Renal pelvis (tissue), 12 donors: ENCODE data around the gene IRGC. TPM values are rescaled to one million over a fixed set of nuclear protein-coding genes. Genes with fewer than 3 reads are reported as not detected.
"Not testable (repeated sequence)": the region's sequence is repeated elsewhere in the genome, so short reads cannot be mapped to it uniquely, and the experiment has no call there.

Source experiments
- DNase-seq: peaks from one replicate; pipeline ENCODE4 v3.0.0-alpha.2; 2013
- long read RNA-seq, 16 experiments: transcript quantifications; one replicate each; lab custom pipeline, GENCODE V29; 2026
- polyA plus RNA-seq, 3 donors: library from polyadenylated mRNA; unstranded; fragments of 120-200 nt; gene quantifications; one replicate each; pipeline ENCODE4 v1.2.1, GENCODE V29; 2013; ENCODE audit not compliant: insufficient read length in 3 of 3

Gene IRGC
- not detected for polyA plus RNA-seq
- long read RNA-seq, donor 1 = 0 reads
- long read RNA-seq, donor 2 = 0 reads
- long read RNA-seq, donor 3 = 0 reads
- long read RNA-seq, donor 4 = 0 reads
- long read RNA-seq, donor 5 = 0 reads
- long read RNA-seq, donor 6 = 0 reads
- long read RNA-seq, donor 7 = 0 reads
- long read RNA-seq, donor 8 = 0 reads
- long read RNA-seq, donor 9 = 0 reads
- long read RNA-seq, donor 10 = 0 reads
- long read RNA-seq, donor 11 = 0 reads
- long read RNA-seq, donor 12 = 0 reads
- long read RNA-seq, donor 13 = 0 reads
- long read RNA-seq, donor 14 = 0 reads
- long read RNA-seq, donor 15 = 0 reads
- long read RNA-seq, donor 16 = 0 reads

GRCh38 chr19:43715776-43716175 lies at the start of gene IRGC:
TSS of gene IRGC (plus strand) at chr19:43716076. CDS start at chr19:43718559, 2,483 bp downstream.
- DNase-seq = no peak

GRCh38 chr19:43667126-43667875 lies 48.6 kb upstream of the IRGC start:
- DNase-seq = no peak

GRCh38 chr19:43667876-43668405 lies 47.9 kb upstream of the IRGC start:
- DNase-seq = no peak

- DNase-seq = peak; percentile 95
Measured at GRCh38 chr19:43668406-43669109, 47.3 kb upstream of the IRGC start.

- no peak for DNase-seq
Measured at GRCh38 chr19:43672061-43672679, 43.7 kb upstream of the IRGC start.

- no peak for DNase-seq
Measured at GRCh38 chr19:43673637-43674036, 42.2 kb upstream of the IRGC start.

GRCh38 chr19:43674183-43674582 lies 41.7 kb upstream of the IRGC start:
- no peak for DNase-seq

- DNase-seq = no peak
Measured at GRCh38 chr19:43674596-43674995, 41.3 kb upstream of the IRGC start.

GRCh38 chr19:43675269-43675879 lies 40.5 kb upstream of the IRGC start:
- DNase-seq = no peak

GRCh38 chr19:43675906-43676305 lies 40.0 kb upstream of the IRGC start:
- DNase-seq = no peak

GRCh38 chr19:43678512-43679261 lies 37.2 kb upstream of the IRGC start:
- no peak for DNase-seq

GRCh38 chr19:43681821-43682220 lies 34.1 kb upstream of the IRGC start:
- DNase-seq = no peak

- DNase-seq = not testable (repeated sequence)
Measured at GRCh38 chr19:43682269-43682668, 33.6 kb upstream of the IRGC start.

GRCh38 chr19:43682824-43683661 lies 32.8 kb upstream of the IRGC start:
- no peak for DNase-seq

GRCh38 chr19:43683905-43684304 lies 32.0 kb upstream of the IRGC start:
- no peak for DNase-seq

- no peak for DNase-seq
Measured at GRCh38 chr19:43684326-43684725, 31.6 kb upstream of the IRGC start.

GRCh38 chr19:43687660-43687997 lies 28.2 kb upstream of the IRGC start:
- DNase-seq = no peak

- no peak for DNase-seq
Measured at GRCh38 chr19:43688059-43688701, 27.7 kb upstream of the IRGC start.

- DNase-seq = no peak
Measured at GRCh38 chr19:43690444-43690843, 25.4 kb upstream of the IRGC start.
